ENCODE measurements around the gene C1QTNF9B. TPM values are rescaled to one million over a fixed set of nuclear protein-coding genes. Genes with fewer than 3 reads are reported as not detected.

The C1QTNF9B gene
- total RNA-seq, 1 donor from 2014 or later: not detected

DNA sequence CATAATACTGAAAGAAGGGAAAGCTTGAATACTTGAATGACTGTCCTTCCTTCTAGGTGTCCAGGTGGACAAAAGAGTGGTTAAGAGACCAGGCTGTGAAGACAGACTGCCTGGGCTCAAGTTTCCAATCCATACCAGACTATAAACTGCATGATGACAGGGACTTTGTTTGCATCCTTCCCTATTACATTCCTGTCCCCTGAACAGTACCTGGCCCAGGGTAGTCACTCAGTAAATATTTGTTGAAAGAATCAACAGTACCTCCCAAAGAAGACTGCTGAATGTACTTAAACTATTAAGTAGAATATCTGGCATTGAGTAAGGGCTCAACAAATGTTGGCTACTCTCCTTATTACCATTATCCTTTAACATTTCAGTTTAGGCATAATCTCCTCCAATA lies 37.8 kb downstream of the C1QTNF9B start:
- DNase-seq (ENCODE audit: low spot score): no peak

DNA sequence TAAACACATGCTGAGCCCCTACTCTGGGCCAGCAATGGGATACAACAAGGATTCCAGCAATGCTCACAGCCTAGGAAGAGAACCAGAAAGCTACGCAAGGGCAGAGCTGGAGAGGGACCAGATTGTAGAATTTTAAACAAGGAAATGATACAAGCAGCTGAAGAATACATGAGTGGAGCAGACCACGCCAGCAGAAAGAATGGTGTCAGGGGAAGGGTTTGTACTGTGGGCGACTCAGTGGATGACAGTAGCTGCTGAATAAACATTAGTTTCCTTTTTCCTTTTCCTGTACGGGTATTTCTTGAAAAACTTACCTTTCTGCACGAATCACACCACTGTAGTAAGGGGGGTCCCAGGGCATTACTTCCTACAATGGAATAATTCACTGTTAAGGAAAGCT lies 38.8 kb downstream of the C1QTNF9B start:
- no peak for DNase-seq (ENCODE audit: low spot score)

DNA sequence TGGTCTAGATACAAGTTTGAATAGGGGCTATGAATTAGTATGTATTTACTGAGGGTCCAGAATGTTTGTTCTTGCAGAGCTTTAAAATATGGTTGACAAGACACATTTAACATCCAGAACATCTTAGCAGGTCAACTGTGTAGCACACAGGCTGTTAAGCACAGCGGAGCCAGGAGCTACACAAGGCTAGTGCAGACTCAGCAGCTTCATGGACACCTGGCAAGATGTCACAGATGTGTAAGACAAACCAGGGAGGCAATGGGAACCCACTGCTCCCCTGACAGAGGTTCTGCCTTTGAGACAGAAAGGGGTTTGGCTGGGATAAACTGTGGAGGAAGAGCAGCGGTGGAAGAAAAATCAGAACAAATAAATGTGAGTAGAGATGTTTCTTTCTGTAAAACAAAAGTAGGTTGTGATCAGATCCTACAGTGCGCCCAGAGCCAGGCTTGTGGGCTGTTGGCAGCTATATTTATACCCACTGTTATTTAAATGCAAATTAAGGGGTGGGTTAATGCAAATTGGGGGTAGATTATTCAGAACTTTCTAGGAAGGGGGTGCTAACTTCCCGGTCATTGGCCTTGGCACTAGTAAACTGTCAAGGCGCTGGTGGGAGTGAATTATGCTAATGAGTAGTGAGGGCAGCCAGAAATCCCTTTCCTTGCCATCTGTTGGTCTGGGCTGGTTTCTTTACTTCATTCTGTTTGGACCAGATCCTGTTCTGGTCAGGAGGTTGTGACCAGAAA lies 41.1 kb downstream of the C1QTNF9B start:
- no peak for DNase-seq (ENCODE audit: low spot score)

DNA sequence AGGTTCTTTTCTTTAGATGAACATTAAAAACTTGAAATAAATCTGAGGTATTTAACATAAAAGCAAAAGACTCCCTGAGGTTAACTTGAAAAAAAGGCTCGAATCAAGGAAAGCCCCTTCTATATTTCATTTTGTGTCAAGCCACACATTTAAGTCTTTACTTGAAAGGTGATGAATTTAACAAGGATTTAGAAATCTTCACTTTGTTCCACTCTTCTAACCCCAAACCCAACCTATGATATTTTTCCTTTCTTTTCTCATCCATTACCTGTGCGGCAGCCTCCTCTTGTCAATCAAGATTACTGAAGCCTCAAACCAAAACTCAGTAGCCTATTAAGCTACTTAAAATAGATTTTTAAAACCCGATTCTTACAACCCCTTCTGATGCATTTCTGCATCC lies 41.9 kb downstream of the C1QTNF9B start:
- DNase-seq (ENCODE audit: low spot score): no peak

DNA sequence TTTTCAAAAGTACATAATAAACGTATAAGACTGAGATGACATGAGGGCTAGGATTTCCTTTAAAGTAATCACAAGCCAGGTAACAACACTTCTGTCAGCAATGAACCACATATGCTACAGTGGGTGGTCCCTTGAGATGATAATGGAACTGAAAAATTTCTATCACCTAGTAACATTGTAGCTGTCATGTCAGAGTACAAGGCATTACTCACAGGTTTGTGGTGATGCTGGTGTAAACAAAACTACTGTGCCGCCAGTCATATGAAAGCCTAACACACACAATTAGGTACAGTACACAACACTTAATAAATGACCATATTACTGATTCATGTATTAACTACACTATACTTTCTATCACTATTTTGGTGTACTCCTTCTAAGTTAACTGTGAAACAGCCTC lies 45.0 kb downstream of the C1QTNF9B start:
- DNase-seq (ENCODE audit: low spot score): no peak

DNA sequence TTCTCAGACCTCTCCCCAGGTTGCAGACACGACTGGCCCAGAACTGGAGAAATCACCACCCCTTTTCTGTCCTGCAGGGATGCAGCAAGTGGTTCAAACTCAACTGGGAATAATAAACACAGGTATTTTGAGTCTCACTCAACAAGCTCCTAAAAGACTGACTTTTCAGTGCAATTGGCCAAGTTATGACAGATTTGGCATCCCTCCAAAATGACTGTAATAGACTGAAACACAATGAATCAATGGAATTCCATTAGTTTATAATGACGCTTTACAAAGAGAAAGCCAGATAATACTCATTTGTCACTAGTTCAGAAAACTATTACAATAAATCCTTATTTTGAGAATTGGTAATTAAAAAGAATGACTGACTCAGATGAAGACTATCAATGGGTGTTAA lies 46.2 kb downstream of the C1QTNF9B start:
- DNase-seq (ENCODE audit: low spot score): no peak

DNA sequence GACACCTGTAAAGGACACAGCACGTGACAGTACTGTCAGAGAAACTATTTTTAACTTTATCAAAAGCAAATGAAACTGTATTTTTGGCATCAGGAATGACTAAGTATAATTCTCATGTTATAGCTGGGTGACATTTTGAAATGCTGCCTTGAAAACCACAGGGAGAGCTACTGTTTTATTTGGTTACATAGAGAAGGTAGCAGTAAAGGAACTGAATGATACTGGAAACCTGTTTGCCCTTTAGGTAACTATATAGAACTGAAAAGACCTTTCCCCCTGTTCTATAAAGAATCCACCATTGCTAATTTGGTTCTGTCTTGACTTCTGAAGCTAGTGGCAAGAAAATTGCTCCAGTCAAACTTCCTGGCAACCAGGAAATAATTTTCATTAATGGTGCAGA lies 47.2 kb downstream of the C1QTNF9B start:
- no peak for DNase-seq (ENCODE audit: low spot score)

DNA sequence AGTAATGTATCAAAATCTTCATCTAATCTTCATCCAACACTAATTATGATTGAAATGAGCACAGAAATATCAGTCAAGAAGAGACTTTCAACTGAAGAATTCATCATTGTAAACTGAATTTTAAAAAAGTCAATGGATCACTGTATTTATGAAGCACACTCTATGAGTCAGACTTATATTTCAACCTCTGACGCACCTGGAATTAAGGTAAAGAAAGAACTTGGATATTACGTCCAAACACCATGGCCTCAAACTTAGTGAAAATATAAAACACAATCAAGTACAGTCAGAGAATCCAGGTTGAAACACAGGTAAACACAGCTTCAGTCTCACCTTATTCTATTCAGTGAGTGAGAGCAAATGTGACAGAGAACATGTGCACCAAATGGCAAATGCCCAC lies 47.6 kb downstream of the C1QTNF9B start:
- no peak for DNase-seq (ENCODE audit: low spot score)

DNA sequence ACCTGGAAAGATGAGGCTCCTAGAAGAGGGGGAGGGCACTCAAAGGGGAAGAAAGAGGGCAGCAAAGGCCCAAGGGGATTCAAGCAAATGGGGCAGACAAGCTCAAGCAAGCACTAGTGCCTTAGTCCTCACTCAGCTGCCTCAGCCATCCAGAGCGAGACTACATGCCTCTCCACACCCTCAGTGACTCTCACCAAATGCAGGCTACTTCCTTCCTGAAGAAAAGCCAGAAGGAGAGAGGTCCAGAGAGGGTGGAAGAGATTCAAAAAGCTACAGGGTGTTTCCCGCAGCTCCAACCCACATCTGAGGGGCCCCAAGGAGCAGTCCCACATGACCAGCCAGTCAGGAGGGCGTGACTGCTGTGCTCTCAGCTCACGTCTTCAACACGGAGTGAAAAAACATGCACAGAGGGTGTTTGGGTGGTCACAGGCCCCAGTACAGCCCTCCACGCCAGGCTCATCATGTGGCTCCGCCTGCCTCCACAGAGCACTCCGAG lies 48.6 kb downstream of the C1QTNF9B start:
- no peak for DNase-seq (ENCODE audit: low spot score)

DNA sequence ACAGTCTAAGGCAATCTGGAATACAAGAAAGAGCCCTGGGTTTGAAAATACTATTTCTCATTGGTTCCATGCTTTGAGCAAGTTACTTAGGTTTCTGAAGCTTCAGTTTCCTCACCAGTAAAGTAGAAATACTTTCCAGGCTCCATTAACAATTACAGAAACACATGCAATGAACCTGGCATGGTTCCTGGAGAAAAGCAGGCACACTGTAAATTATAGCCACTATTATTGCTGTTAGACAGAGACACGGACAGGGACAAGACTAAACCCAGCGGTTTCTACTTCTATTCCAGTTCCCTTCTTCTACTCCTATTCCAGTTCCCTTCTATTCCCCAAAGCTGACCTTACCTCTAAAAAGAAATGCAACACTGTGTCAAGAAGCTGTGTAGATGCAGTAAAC lies 49.3 kb downstream of the C1QTNF9B start:
- DNase-seq (ENCODE audit: low spot score): no peak

DNA sequence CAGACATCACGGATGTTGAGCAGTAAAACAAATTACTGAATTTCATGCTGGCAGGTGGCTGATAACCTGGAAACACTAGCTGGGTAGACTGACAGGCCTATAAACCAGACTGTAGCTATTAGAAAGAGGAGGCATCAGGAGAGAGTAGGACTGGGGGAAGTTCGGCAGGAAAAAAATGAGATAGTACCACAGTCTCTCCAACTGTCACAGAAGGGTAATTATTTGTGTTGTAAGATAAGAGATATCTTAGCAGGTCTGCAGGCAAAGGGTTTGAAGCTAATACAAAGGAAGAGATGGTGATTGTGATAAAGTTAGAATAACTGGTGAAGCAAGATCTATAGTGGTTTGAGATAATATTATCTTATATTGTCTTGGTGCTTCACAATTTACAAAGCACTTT lies 49.8 kb downstream of the C1QTNF9B start:
- no peak for DNase-seq (ENCODE audit: low spot score)

DNA sequence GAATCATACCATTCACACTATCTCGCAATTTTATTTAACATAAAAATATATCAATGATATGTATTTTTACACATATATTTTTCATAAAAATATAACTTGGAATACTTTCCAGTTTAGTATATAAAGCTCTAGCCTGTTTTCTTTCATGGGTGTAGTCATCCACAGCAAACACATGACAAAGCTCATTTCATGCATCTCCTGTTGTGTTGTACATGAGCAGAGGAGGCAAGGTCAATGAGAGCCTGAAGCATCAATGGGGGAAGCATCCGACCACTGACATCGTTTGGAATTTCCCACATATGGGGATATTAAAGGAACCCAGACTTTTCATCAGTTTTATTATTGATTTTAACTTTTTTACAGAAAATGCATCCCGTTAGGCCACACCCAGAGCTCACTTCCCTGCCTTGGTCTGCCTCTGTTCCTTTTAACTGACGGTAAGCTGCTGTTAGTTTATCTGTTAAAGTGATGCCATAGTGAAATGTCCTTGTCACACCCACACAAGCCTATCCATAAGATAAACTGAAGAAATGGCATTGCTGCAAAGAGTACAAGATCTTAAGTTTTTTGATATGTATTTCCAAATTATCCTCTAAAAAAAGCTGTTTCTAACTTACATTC lies 52.1 kb downstream of the C1QTNF9B start:
- DNase-seq (ENCODE audit: low spot score): no peak

DNA sequence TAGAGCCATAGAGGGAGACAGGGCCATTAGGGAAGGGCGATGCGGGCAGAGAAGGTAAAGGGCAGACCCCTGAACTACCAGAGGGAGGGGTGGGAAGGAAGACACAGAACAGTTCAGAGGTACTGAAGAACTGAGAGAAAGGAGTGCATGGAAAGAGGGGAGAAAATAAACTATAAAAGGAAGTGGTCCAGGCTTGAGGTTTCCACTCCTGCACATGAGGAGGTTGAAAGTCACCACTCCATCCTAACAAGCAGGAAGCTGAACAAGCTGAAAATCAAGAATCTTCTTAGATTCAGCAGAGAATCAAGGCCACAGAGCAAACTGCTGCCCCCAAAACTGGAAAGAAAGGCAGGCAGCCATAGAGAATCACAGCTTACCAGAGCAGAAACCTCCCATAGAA lies 53.2 kb downstream of the C1QTNF9B start:
- DNase-seq (ENCODE audit: low spot score): no peak

DNA sequence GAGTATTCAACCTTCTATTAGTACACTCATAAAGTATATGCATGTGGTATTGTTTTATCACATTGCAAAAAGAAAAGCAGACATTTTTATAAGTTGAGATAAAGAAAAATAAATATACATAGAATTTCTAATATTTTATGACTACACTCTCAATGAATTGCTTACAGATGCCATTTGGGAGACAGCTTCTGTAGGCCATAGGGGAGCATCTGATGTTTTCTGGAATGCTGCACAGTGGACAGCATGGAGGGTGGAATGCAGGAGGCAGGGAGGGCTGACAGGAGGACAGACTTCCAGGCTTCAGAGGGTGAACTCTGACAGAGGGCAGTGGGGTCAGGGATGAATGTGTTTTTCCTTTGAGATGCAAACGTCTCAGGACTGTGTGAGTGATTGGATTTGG lies 53.9 kb downstream of the C1QTNF9B start:
- DNase-seq (ENCODE audit: low spot score): no peak

DNA sequence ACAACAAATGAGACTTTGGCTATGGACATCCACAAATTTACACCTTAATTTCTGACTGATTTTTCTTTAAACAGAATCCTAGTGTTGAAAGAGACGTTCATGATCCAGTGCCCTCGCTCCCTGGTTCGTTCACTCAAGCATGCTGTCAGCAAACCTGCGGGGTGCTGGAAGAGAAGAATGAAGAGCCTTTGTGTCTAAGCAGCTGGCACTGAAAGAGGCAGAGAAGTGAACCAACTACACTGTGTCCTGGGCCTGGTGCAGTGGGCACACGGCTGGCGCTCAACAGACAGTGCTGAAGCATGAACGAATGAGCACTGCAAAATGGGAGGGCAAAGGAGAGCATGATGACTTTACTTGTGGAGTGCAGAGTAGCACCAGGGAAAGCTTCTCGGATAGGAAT lies 54.9 kb downstream of the C1QTNF9B start:
- no peak for DNase-seq (ENCODE audit: low spot score)

Other genes with a start within 250 kb of the C1QTNF9B start
- gene MIPEP, start 8.1 kb downstream of the C1QTNF9B start, total RNA-seq: 9.9 TPM

Data from mesenteric fat pad (tissue), 1 donor.